Retinal pigment epithelial cell (primary cell): ENCODE measurements around the gene TEX50.
"Not testable (repeated sequence)": the region's sequence is repeated elsewhere in the genome, so short reads cannot be mapped to it uniquely, and the experiment has no call there.

Source experiments
- DNase-seq: peaks from one replicate; pipeline ENCODE4 v3.0.0-alpha.2; 2010; ENCODE audit warnings: low read depth
- H3K4me3 ChIP-seq: 2 replicates; pipeline ENCODE4 v1.5.1; 2011; ENCODE audit warnings: mild to moderate bottlenecking, low read length, control low read depth, moderate library complexity
- CTCF ChIP-seq: conservative IDR thresholded peaks from 2 replicates; pipeline ENCODE4 v1.5.1; 2011; ENCODE audit warnings: low read depth, low read length, control low read depth, inconsistent platforms

Gene TEX50

GRCh38 chr1:173616859-173617258, 18.3 kb upstream of the TEX50 start:
- no peak overlapping the region for H3K4me3 ChIP-seq
- DNase-seq: no peak
- TF ChIP-seq CTCF: no peak

GRCh38 chr1:173627269-173627668, 7.9 kb upstream of the TEX50 start:
- no peak for DNase-seq
- H3K4me3 ChIP-seq: no peak overlapping the region
- no peak for TF ChIP-seq CTCF

- no peak for DNase-seq
- no peak overlapping the region for H3K4me3 ChIP-seq
- no peak for TF ChIP-seq CTCF
These were observed 6.2 kb upstream of the TEX50 start for GRCh38 chr1:173628888-173629287.

DNA sequence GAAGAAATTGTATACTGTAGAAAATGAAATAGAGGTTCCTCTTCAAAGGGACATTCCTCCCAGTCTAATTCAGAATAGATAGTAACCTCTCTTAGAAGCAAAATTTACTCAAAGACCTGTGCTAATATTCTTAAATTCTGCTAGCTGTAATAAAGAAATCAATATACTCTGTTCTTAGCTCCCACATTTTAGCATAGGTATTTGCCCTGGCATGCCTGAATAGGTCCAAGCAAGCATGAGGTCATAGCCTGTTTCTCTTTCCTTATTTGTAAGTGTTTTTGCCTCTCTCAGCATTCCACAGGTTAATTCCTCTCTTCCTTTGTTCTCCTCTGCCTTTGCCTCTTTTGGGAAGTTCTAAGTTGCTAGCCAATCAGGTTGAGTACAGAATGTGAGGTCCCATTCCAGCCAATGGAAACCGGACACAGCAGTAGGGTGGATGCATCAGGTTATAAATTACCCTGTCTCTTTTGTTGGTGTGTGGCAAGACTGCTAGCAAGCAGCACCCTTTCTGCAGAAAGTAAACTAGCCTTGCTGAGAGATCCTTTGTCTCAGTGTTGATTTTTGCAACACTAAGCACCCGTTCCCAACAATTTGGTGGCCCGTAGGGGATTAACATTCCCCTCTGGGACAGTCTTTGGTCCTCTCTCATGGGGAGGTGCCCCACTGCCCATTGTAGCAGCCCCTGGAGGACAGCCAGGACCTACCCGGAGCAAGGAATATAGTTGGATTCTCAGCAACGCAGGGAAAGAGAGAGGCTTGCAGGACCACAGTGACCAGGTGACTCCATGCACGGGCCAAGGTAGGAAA, 2.3 kb downstream of the TEX50 start:
- not testable (repeated sequence) for H3K4me3 ChIP-seq, DNase-seq

- no peak for TF ChIP-seq CTCF
- no peak overlapping the region for H3K4me3 ChIP-seq
- DNase-seq: no peak
These were observed 3.2 kb downstream of the TEX50 start for GRCh38 chr1:173638043-173639021.

- DNase-seq: no peak
- no peak overlapping the region for H3K4me3 ChIP-seq
- TF ChIP-seq CTCF: no peak
These were observed 4.0 kb downstream of the TEX50 start for GRCh38 chr1:173639102-173639501.

- not testable (repeated sequence) for H3K4me3 ChIP-seq, DNase-seq
These were observed 7.5 kb downstream of the TEX50 start for GRCh38 chr1:173642450-173643139.
